ENCODE measurements around the gene CLDN16. TPM values are rescaled to one million over a fixed set of nuclear protein-coding genes. Genes with fewer than 3 reads are reported as not detected.

The CLDN16 gene
- polyA plus RNA-seq, 1 donor from 2014 or later: not detected

- H3K9ac ChIP-seq (ENCODE audit: low read length): no peak overlapping the region
- H3K9me2 ChIP-seq (ENCODE audit: insufficient read depth, low read length): no peaks in the 10 kb centered on the region
- H3K4me2 ChIP-seq (ENCODE audit: low read length): peak overlapping the region; percentile 44
- no peaks in the 10 kb centered on the region for H3K79me2 ChIP-seq (replicated peaks; ENCODE audit: insufficient read depth, low read length)
- no peaks in the 10 kb centered on the region for H3F3A ChIP-seq (ENCODE audit: insufficient read depth, low read length, poor library complexity, severe bottlenecking)
- H3K36me3 ChIP-seq (ENCODE audit: insufficient read depth, low read length): no peaks in the 10 kb centered on the region
- H4K20me1 ChIP-seq (ENCODE audit: insufficient read depth): no peaks in the 10 kb centered on the region
- no peak overlapping the region for H2AFZ ChIP-seq (ENCODE audit: low read depth, low read length)
- no peak overlapping the region for H3K4me3 ChIP-seq (ENCODE audit: low read length)
- peak overlapping the region; percentile 20 for H3K27ac ChIP-seq (ENCODE audit: low read length)
- no peaks in the 10 kb centered on the region for H3K27me3 ChIP-seq (ENCODE audit: insufficient read depth, low read depth, low read length)
- no peak for TF ChIP-seq TAF1 (IDR thresholded peaks at IDR 0.05; ENCODE audit: low read depth)
- peak; percentile 21 for TF ChIP-seq POLR2AphosphoS5 (IDR thresholded peaks at IDR 0.05)
- no peaks in the 10 kb centered on the region for H3K9me3 ChIP-seq (ENCODE audit: low read length)
Measured at GRCh38 chr3:190429681-190430080, 41.7 kb downstream of the CLDN16 start.

DNA sequence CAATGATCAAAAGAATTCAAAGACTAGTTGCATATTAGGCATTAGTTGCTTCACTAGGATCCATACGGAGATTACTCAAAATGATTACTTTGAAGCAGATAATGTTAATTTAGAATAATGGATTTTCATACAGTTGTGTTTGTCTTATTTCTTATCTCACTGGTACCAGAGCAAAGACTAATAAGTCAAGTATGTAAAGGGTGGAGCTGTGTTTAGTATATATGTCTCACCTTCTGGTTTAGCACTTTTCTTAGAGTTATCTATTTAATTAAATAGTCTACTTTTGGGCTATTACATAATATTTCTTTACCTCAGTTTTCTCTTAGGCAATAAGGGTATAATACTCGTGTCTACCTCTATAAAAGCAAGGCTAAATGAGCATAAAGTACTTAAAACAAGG lies 42.9 kb downstream of the CLDN16 start:
- H3K4me3 ChIP-seq (ENCODE audit: low read length): no peak overlapping the region
- H3K9ac ChIP-seq (ENCODE audit: low read length): no peak overlapping the region
- H3K4me2 ChIP-seq (ENCODE audit: low read length): no peak overlapping the region
- no peaks in the 10 kb centered on the region for H3F3A ChIP-seq (ENCODE audit: insufficient read depth, low read length, poor library complexity, severe bottlenecking)
- no peak overlapping the region for H3K27ac ChIP-seq (ENCODE audit: low read length)
- H2AFZ ChIP-seq (ENCODE audit: low read depth, low read length): no peak overlapping the region
- no peaks in the 10 kb centered on the region for H3K36me3 ChIP-seq (ENCODE audit: insufficient read depth, low read length)
- H3K9me3 ChIP-seq (ENCODE audit: low read length): no peaks in the 10 kb centered on the region
- no peaks in the 10 kb centered on the region for H3K79me2 ChIP-seq (replicated peaks; ENCODE audit: insufficient read depth, low read length)
- H3K27me3 ChIP-seq (ENCODE audit: insufficient read depth, low read depth, low read length): no peaks in the 10 kb centered on the region
- H4K20me1 ChIP-seq (ENCODE audit: insufficient read depth): no peaks in the 10 kb centered on the region
- no peak for TF ChIP-seq MXI1 (conservative IDR thresholded peaks at IDR 0.05; ENCODE audit: poor library complexity, severe bottlenecking)
- no peak for TF ChIP-seq POLR2AphosphoS5 (IDR thresholded peaks at IDR 0.05)
- no peak for TF ChIP-seq EP300 (conservative IDR thresholded peaks at IDR 0.05; ENCODE audit: poor library complexity, severe bottlenecking)
- H3K9me2 ChIP-seq (ENCODE audit: insufficient read depth, low read length): no peaks in the 10 kb centered on the region

GRCh38 chr3:190432216-190432615 lies 44.3 kb downstream of the CLDN16 start:
- Histone ChIP-seq H3K36me3 (ENCODE audit: insufficient read depth, low read length) (no peaks in the 10 kb centered on the region), H3K27ac (ENCODE audit: low read length) (peak overlapping the region; percentile 4), H3K9me3 (ENCODE audit: low read length) (no peaks in the 10 kb centered on the region), H3F3A (ENCODE audit: insufficient read depth, low read length, poor library complexity, severe bottlenecking) (no peaks in the 10 kb centered on the region), H3K9ac (ENCODE audit: low read length) (no peak overlapping the region), H3K27me3 (ENCODE audit: insufficient read depth, low read depth, low read length) (no peaks in the 10 kb centered on the region), H4K20me1 (ENCODE audit: insufficient read depth) (no peaks in the 10 kb centered on the region), H3K9me2 (ENCODE audit: insufficient read depth, low read length) (no peaks in the 10 kb centered on the region), H3K4me2 (ENCODE audit: low read length) (no peak overlapping the region), H2AFZ (ENCODE audit: low read depth, low read length) (no peak overlapping the region), H3K4me3 (ENCODE audit: low read length) (no peak overlapping the region), H3K79me2 (replicated peaks; ENCODE audit: insufficient read depth, low read length) (no peaks in the 10 kb centered on the region)
- TF ChIP-seq, protein P1, sequence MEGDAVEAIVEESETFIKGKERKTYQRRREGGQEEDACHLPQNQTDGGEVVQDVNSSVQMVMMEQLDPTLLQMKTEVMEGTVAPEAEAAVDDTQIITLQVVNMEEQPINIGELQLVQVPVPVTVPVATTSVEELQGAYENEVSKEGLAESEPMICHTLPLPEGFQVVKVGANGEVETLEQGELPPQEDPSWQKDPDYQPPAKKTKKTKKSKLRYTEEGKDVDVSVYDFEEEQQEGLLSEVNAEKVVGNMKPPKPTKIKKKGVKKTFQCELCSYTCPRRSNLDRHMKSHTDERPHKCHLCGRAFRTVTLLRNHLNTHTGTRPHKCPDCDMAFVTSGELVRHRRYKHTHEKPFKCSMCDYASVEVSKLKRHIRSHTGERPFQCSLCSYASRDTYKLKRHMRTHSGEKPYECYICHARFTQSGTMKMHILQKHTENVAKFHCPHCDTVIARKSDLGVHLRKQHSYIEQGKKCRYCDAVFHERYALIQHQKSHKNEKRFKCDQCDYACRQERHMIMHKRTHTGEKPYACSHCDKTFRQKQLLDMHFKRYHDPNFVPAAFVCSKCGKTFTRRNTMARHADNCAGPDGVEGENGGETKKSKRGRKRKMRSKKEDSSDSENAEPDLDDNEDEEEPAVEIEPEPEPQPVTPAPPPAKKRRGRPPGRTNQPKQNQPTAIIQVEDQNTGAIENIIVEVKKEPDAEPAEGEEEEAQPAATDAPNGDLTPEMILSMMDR (IDR thresholded peaks at IDR 0.05; ENCODE audit: poor library complexity, severe bottlenecking): no peak

DNA sequence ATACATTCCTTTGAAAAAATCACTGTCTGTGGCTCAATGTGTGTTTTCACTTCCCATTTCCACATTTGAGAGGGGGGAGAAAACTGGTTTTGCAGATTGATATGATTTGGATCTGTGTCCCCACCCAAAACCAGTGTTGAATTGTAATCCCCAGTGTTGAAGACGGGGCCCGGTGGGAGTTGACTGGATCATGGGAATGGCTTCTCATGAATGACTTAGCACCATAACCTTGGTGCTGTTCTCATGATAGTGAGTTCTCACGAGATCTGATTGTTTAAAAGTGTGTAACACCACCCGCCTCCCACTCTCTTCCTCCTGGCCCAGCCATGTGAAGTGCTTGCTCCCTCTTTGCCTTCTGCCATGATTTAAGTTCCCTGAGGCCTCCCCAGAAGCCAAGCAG lies 45.7 kb downstream of the CLDN16 start:
- Histone ChIP-seq H3K9ac (ENCODE audit: low read length) (no peak overlapping the region), H3F3A (ENCODE audit: insufficient read depth, low read length, poor library complexity, severe bottlenecking) (no peaks in the 10 kb centered on the region), H3K9me2 (ENCODE audit: insufficient read depth, low read length) (no peaks in the 10 kb centered on the region), H3K27me3 (ENCODE audit: insufficient read depth, low read depth, low read length) (no peaks in the 10 kb centered on the region), H3K79me2 (replicated peaks; ENCODE audit: insufficient read depth, low read length) (no peaks in the 10 kb centered on the region), H4K20me1 (ENCODE audit: insufficient read depth) (no peaks in the 10 kb centered on the region), H3K9me3 (ENCODE audit: low read length) (no peaks in the 10 kb centered on the region), H2AFZ (ENCODE audit: low read depth, low read length) (no peak overlapping the region), H3K36me3 (ENCODE audit: insufficient read depth, low read length) (no peaks in the 10 kb centered on the region), H3K27ac (ENCODE audit: low read length) (no peak overlapping the region), H3K4me2 (ENCODE audit: low read length) (no peak overlapping the region), H3K4me3 (ENCODE audit: low read length) (no peak overlapping the region)
- TF ChIP-seq RAD21 (conservative IDR thresholded peaks at IDR 0.05) (no peak), SMC3 (conservative IDR thresholded peaks at IDR 0.05; ENCODE audit: poor library complexity) (no peak), EZH2 (IDR thresholded peaks at IDR 0.05; ENCODE audit: borderline replicate concordance, insufficient read depth, low read length, poor library complexity, severe bottlenecking) (no peak), MXI1 (conservative IDR thresholded peaks at IDR 0.05; ENCODE audit: poor library complexity, severe bottlenecking) (no peak), POLR2AphosphoS5 (IDR thresholded peaks at IDR 0.05) (no peak), EP300 (conservative IDR thresholded peaks at IDR 0.05; ENCODE audit: poor library complexity, severe bottlenecking) (no peak), TAF1 (IDR thresholded peaks at IDR 0.05; ENCODE audit: low read depth) (no peak)
- TF ChIP-seq, protein P1 (IDR thresholded peaks at IDR 0.05; ENCODE audit: poor library complexity, severe bottlenecking): no peak
- TF ChIP-seq, protein P2, sequence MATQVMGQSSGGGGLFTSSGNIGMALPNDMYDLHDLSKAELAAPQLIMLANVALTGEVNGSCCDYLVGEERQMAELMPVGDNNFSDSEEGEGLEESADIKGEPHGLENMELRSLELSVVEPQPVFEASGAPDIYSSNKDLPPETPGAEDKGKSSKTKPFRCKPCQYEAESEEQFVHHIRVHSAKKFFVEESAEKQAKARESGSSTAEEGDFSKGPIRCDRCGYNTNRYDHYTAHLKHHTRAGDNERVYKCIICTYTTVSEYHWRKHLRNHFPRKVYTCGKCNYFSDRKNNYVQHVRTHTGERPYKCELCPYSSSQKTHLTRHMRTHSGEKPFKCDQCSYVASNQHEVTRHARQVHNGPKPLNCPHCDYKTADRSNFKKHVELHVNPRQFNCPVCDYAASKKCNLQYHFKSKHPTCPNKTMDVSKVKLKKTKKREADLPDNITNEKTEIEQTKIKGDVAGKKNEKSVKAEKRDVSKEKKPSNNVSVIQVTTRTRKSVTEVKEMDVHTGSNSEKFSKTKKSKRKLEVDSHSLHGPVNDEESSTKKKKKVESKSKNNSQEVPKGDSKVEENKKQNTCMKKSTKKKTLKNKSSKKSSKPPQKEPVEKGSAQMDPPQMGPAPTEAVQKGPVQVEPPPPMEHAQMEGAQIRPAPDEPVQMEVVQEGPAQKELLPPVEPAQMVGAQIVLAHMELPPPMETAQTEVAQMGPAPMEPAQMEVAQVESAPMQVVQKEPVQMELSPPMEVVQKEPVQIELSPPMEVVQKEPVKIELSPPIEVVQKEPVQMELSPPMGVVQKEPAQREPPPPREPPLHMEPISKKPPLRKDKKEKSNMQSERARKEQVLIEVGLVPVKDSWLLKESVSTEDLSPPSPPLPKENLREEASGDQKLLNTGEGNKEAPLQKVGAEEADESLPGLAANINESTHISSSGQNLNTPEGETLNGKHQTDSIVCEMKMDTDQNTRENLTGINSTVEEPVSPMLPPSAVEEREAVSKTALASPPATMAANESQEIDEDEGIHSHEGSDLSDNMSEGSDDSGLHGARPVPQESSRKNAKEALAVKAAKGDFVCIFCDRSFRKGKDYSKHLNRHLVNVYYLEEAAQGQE (IDR thresholded peaks at IDR 0.05; ENCODE audit: borderline replicate concordance): no peak

All from neural cell (in vitro differentiated cells).